ENCODE measurements around the gene ATP8A2. TPM values are rescaled to one million over a fixed set of nuclear protein-coding genes. Genes with fewer than 3 reads are reported as not detected.

ATP8A2 gene
- total and polyA plus RNA-seq, 2 of the 8 experiments (the other 6 are each of a cell fraction or from before 2014, with no cell fraction given) = 2.4 to 8.3 TPM

- Histone ChIP-seq H2AK5ac (ENCODE audit: low read depth, low read length) (no peak overlapping the region), H3K9ac (replicated peaks in 1 of 4; ENCODE audit: extremely low read depth in 1 of 4, low read depth in 3 of 4, low read length in 3 of 4) (no peak overlapping the region), H3K14ac (ENCODE audit: insufficient read length) (no peak overlapping the region), H3K56ac (replicated peaks; ENCODE audit: insufficient read length, low read depth, low read length) (no peak overlapping the region), H3K23ac (ENCODE audit: insufficient read length) (no peak overlapping the region), H3K23me2 (ENCODE audit: low read depth, low read length) (no peaks in the 10 kb centered on the region), H4K8ac (ENCODE audit: extremely low read depth, insufficient read depth, low read length) (no peak overlapping the region), H3K4ac (replicated peaks; ENCODE audit: insufficient read length, low read depth, low read length) (no peak overlapping the region), H2BK5ac (ENCODE audit: low read depth, low read length) (no peak overlapping the region), H3K27ac (ENCODE audit: low read depth, low read length) (no peak overlapping the region), H2AFZ (ENCODE audit: low read length) (no peak overlapping the region; the same call in 1 of the 2 replicates), H3K4me3 (ENCODE audit: extremely low read depth in 1 of 4, insufficient read depth in 2 of 4, low read depth in 3 of 4, low read length in 4 of 4) (no peak overlapping the region), H3K79me2 (ENCODE audit: control insufficient read depth in 1 of 2, insufficient read depth in 2 of 2, low read length in 2 of 2) (no peaks in the 10 kb centered on the region), H3K4me2 (ENCODE audit: insufficient read depth in 1 of 2, low read depth in 2 of 2, low read length in 2 of 2) (no peak overlapping the region), H3K79me1 (ENCODE audit: low read depth, low read length) (no peaks in the 10 kb centered on the region), H2BK120ac (replicated peaks; ENCODE audit: low read depth, low read length) (no peak overlapping the region), H2BK20ac (ENCODE audit: low read length) (no peak overlapping the region), H3K36me3 (ENCODE audit: control insufficient read depth in 2 of 4, insufficient read depth in 4 of 4, low read length in 3 of 4) (no peaks in the 10 kb centered on the region), H3K4me1 (replicated peaks in 1 of 4; ENCODE audit: control insufficient read depth in 3 of 4, insufficient read depth in 4 of 4, low read length in 3 of 4) (peaks cover 0 to 13% (median 5%) of the 10 kb centered on the region in 4 experiments; a peak in 3 of 7 replicates), H2BK12ac (ENCODE audit: low read depth, low read length) (no peak overlapping the region), H3K27me3 (replicated peaks in 1 of 4; ENCODE audit: control insufficient read depth in 3 of 4, extremely low read depth in 1 of 4, insufficient read depth in 3 of 4, low read length in 3 of 4) (no peaks in the 10 kb centered on the region), H4K5ac (ENCODE audit: insufficient read length, low read depth, low read length) (no peak overlapping the region), H3K18ac (ENCODE audit: extremely low read depth, low read length) (no peak overlapping the region), H3K9me3 (ENCODE audit: insufficient read depth in 2 of 2, low read depth in 1 of 2, low read length in 1 of 2) (no peaks in the 10 kb centered on the region), H4K91ac (replicated peaks; ENCODE audit: insufficient read length, low read length) (no peak overlapping the region), H2BK15ac (ENCODE audit: low read length) (no peak overlapping the region), H4K20me1 (replicated peaks in 1 of 2; ENCODE audit: control insufficient read depth in 1 of 2, insufficient read depth in 2 of 2, low read length in 2 of 2) (no peaks in the 10 kb centered on the region)
- ChIA-PET CTCF (ENCODE audit: partially characterized antibody) (interaction anchor here (0.8 to 1.6 kb wide), 3 partner anchors 12 to 381 kb away, joined by 3 read pairs; no protein-coding TSS in a partner anchor), POLR2A (ENCODE audit: partially characterized antibody) (no interaction called here)
- DNase-seq (ENCODE audit: low read depth in 1 of 2, low spot score in 2 of 2) (no peak), FAIRE-seq (no peak)
- no peak for TF ChIP-seq CBX8 (IDR thresholded peaks at IDR 0.05; ENCODE audit: borderline replicate concordance, low read depth, low read length)
- no peak for TF ChIP-seq NANOG (IDR thresholded peaks at IDR 0.05; ENCODE audit: insufficient read depth, low read depth, low read length, poor library complexity, severe bottlenecking)
- TF ChIP-seq, protein P1, sequence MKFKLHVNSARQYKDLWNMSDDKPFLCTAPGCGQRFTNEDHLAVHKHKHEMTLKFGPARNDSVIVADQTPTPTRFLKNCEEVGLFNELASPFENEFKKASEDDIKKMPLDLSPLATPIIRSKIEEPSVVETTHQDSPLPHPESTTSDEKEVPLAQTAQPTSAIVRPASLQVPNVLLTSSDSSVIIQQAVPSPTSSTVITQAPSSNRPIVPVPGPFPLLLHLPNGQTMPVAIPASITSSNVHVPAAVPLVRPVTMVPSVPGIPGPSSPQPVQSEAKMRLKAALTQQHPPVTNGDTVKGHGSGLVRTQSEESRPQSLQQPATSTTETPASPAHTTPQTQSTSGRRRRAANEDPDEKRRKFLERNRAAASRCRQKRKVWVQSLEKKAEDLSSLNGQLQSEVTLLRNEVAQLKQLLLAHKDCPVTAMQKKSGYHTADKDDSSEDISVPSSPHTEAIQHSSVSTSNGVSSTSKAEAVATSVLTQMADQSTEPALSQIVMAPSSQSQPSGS (IDR thresholded peaks at IDR 0.05; ENCODE audit: low read length) = no peak
- no peak for TF ChIP-seq SRF (IDR thresholded peaks at IDR 0.05; ENCODE audit: low read depth, low read length)
- no peak for TF ChIP-seq TBP (IDR thresholded peaks at IDR 0.05; ENCODE audit: low read depth, low read length)
- no peak for TF ChIP-seq BCL11A (IDR thresholded peaks at IDR 0.05; ENCODE audit: low read depth in 2 of 2, low read length in 2 of 2)
- no peak for TF ChIP-seq NRF1 (IDR thresholded peaks at IDR 0.05; ENCODE audit: low read depth, low read length)
- no peak for TF ChIP-seq YY1 (IDR thresholded peaks at IDR 0.05; ENCODE audit: low read depth, low read length)
- no peak for TF ChIP-seq GABPA (IDR thresholded peaks at IDR 0.05; ENCODE audit: borderline replicate concordance, insufficient read depth, low read length)
- no peak for TF ChIP-seq ASH2L (IDR thresholded peaks at IDR 0.05; ENCODE audit: low read length)
- TF ChIP-seq BRCA1 (IDR thresholded peaks at IDR 0.05; ENCODE audit: low read depth, low read length) = no peak
- no peak for TF ChIP-seq RNF2 (IDR thresholded peaks at IDR 0.05; ENCODE audit: borderline replicate concordance, low read depth, low read length, missing control alignments, poor library complexity, severe bottlenecking)
- no peak for TF ChIP-seq SIRT6 (IDR thresholded peaks at IDR 0.05; ENCODE audit: low read length)
- 91% methylated on average over 4 of the region's 4 CpGs; no CpG with 5 or more reads in 1 of the 2 experiments for WGBS, 2 experiments (ENCODE audit: extremely low coverage in 1 of 2, insufficient coverage in 1 of 2, insufficient read length in 1 of 2, insufficient replicate concordance in 2 of 2, low coverage in 1 of 2, low lambda C conversion rate in 2 of 2, missing lambda C conversion rate in 1 of 2)
These were observed 359.8 kb downstream of the ATP8A2 start for GRCh38 chr13:25731536-25731935.

Data from H1 (cell line).